HEK293T (cell line): Measurements from ENCODE around the gene SIRPA.

Source experiments
- CTCF ChIA-PET: fragments of 350-600 bp; formaldehyde crosslinking; extraction: SDS; loops from one replicate; lab custom pipeline; 2021; ENCODE audit warnings: antibody characterized with exemption, inconsistent platforms; lab: Yijun Ruan, JAX
- POLR2A ChIA-PET: fragments of 350-600 bp; formaldehyde crosslinking; extraction: SDS; loops from one replicate; lab custom pipeline; 2020; ENCODE audit warnings: antibody characterized with exemption, inconsistent platforms; lab: Yijun Ruan, JAX
- DNase-seq: peaks from one replicate; pipeline ENCODE4 v3.0.0; 2012; ENCODE audit warnings: mixed read lengths; ENCODE audit errors: extremely low spot score
- ARNT ChIP-seq: fragments of 450-650 bp; IDR thresholded peaks from 2 replicates; pipeline ENCODE4 v1.6.1; 2017; ENCODE audit warnings: mild to moderate bottlenecking
- BHLHE40 ChIP-seq: fragments of 450-650 bp; IDR thresholded peaks from 2 replicates; pipeline ENCODE4 v1.6.1; 2016; ENCODE audit warnings: mild to moderate bottlenecking, moderate library complexity, borderline replicate concordance
- CTBP1 ChIP-seq: fragments of 450-650 bp; IDR thresholded peaks from 2 replicates; pipeline ENCODE4 v1.6.1; 2016; ENCODE audit warnings: borderline replicate concordance
- ELF4 ChIP-seq: fragments of 450-650 bp; IDR thresholded peaks from 2 replicates; pipeline ENCODE4 v1.6.1; 2017; ENCODE audit warnings: antibody characterized with exemption
- FOXA1 ChIP-seq: fragments of 450-650 bp; IDR thresholded peaks from 2 replicates; pipeline ENCODE4 v1.6.1; 2016; ENCODE audit warnings: mild to moderate bottlenecking
- FOXK2 ChIP-seq: fragments of 450-650 bp; IDR thresholded peaks from 2 replicates; pipeline ENCODE4 v1.6.1; 2016; ENCODE audit warnings: mild to moderate bottlenecking
- FOXM1 ChIP-seq: fragments of 450-650 bp; IDR thresholded peaks from 2 replicates; pipeline ENCODE4 v1.6.1; 2017; ENCODE audit warnings: mild to moderate bottlenecking, borderline replicate concordance
- HDGF ChIP-seq: fragments of 450-650 bp; IDR thresholded peaks from 2 replicates; pipeline ENCODE4 v1.6.1; 2017; ENCODE audit warnings: antibody characterized with exemption, borderline replicate concordance
- L3MBTL2 ChIP-seq: fragments of 450-650 bp; conservative IDR thresholded peaks from 2 replicates; pipeline ENCODE4 v1.6.1; 2016; ENCODE audit warnings: mild to moderate bottlenecking
- LEF1 ChIP-seq: fragments of 450-650 bp; IDR thresholded peaks from 2 replicates; pipeline ENCODE4 v1.6.1; 2017; ENCODE audit warnings: mild to moderate bottlenecking, borderline replicate concordance
- NFRKB ChIP-seq: fragments of 450-650 bp; IDR thresholded peaks from 2 replicates; pipeline ENCODE4 v1.6.1; 2016; ENCODE audit warnings: mild to moderate bottlenecking, moderate library complexity
- SP1 ChIP-seq: fragments of 450-650 bp; IDR thresholded peaks from 2 replicates; pipeline ENCODE4 v1.6.1; 2017
- SUZ12 ChIP-seq: fragments of 450-650 bp; IDR thresholded peaks from 2 replicates; pipeline ENCODE4 v1.6.1; 2016; ENCODE audit warnings: mild to moderate bottlenecking
- TARDBP ChIP-seq: fragments of 450-650 bp; IDR thresholded peaks from 2 replicates; pipeline ENCODE4 v1.6.1; 2016
- ZNF384 ChIP-seq: fragments of 450-650 bp; IDR thresholded peaks from 2 replicates; pipeline ENCODE4 v1.6.1; 2016
- TF ChIP-seq, protein P1 (sequence below): fragments of 450-650 bp; IDR thresholded peaks from 2 replicates; pipeline ENCODE4 v1.6.1; 2016

SIRPA gene

DNA sequence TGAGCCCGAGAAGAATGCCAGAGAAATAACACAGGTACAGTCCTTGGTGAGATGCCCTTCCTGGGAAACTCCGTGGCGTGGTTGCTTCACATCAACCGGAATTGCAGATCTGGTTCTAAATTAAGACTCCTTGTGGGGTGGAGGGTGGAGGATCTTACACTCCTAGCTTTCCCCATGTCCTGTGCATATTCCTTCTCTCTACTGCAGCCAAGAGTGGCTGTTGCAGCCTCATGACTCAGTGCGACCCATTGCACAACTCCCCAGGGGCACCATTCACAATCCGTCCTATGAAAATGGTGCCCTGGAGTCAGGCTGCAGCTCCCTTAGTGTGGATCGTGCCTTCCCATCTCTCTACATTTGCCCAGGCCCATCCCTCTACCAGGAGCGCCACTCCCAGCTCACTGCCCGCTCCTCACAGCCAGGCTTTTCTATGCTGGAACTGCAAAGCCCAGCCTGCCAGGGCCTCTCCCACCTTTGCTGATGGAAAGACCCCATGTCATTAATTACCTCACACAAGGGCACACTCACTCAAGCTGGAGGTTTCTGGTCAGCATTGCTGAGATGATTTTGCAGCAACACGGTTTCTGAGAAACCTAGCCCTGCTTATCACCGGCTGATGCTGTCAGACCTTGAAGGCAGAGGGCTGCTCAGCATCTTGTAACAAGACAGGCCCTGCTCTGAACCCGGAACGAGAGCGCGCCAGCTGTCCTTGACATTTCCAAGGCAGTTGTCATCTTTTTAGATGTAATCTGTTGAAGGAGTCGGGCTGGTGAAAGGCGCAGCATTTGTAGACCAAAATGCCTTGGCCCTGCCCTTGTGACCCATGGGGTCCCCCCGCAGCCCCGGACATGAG is 39.7 kb downstream of the SIRPA start:
- POLR2A ChIA-PET, result no interaction called here
- CTCF ChIA-PET, result no interaction called here
- TF ChIP-seq NFRKB (no peak), FOXA1 (no peak), HDGF (no peak), LEF1 (no peak), ARNT (no peak), L3MBTL2 (no peak)
- DNase-seq, result no peak

DNA sequence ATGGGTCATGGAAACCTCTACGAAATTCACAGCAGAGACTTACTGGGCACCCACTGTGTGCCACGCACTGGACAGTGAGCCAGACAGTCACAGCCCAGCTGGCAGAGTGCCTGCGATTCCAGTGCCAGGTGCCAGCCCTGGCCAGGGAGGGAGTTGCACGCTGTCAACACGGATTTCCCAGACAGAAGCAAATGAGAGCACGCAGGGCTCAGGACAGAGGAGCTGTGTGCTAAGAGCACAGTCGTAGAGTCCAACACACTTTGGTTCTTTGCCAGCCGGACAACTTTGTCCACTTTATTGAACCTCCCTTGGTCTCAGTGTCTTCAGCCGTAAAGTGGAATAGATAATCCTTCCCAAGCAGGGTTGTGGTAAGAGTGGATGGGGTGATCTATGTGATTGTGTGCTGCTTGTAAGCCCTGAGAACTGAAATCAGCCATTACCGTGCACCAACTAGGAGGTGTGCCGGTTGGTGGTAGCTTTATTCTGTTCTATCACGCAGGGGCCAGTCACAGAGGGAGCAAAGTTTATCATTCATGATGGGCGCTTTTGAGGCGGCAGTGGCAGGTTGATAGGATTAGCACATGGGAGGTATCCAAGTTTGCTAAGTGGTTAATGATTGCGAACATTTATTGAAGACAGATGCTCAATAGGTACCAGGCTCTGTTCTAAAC is 40.6 kb downstream of the SIRPA start:
- DNase-seq, result no peak
- CTCF ChIA-PET, result no interaction called here
- POLR2A ChIA-PET, result no interaction called here
- TF ChIP-seq FOXK2 (no peak), SP1 (no peak), L3MBTL2 (no peak), FOXM1 (no peak), NFRKB (no peak), BHLHE40 (no peak), ARNT (no peak), TARDBP (no peak), LEF1 (no peak), HDGF (no peak), SUZ12 (no peak), ZNF384 (no peak), CTBP1 (no peak)

DNA sequence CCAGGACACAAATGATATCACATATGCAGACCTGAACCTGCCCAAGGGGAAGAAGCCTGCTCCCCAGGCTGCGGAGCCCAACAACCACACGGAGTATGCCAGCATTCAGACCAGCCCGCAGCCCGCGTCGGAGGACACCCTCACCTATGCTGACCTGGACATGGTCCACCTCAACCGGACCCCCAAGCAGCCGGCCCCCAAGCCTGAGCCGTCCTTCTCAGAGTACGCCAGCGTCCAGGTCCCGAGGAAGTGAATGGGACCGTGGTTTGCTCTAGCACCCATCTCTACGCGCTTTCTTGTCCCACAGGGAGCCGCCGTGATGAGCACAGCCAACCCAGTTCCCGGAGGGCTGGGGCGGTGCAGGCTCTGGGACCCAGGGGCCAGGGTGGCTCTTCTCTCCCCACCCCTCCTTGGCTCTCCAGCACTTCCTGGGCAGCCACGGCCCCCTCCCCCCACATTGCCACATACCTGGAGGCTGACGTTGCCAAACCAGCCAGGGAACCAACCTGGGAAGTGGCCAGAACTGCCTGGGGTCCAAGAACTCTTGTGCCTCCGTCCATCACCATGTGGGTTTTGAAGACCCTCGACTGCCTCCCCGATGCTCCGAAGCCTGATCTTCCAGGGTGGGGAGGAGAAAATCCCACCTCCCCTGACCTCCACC is 42.2 kb downstream of the SIRPA start:
- TF ChIP-seq TARDBP, result no peak
- no peak for TF ChIP-seq FOXM1
- no peak for TF ChIP-seq HDGF
- TF ChIP-seq CTBP1, result no peak
- no peak for TF ChIP-seq ARNT
- no peak for TF ChIP-seq ZNF384
- no peak for TF ChIP-seq SUZ12
- no peak for TF ChIP-seq NFRKB
- TF ChIP-seq L3MBTL2, result no peak
- no peak for TF ChIP-seq FOXA1
- TF ChIP-seq, protein P1, sequence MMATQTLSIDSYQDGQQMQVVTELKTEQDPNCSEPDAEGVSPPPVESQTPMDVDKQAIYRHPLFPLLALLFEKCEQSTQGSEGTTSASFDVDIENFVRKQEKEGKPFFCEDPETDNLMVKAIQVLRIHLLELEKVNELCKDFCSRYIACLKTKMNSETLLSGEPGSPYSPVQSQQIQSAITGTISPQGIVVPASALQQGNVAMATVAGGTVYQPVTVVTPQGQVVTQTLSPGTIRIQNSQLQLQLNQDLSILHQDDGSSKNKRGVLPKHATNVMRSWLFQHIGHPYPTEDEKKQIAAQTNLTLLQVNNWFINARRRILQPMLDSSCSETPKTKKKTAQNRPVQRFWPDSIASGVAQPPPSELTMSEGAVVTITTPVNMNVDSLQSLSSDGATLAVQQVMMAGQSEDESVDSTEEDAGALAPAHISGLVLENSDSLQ, result no peak
- TF ChIP-seq LEF1, result no peak
- TF ChIP-seq SP1, result no peak
- no peak for TF ChIP-seq BHLHE40
- TF ChIP-seq FOXK2, result no peak
- TF ChIP-seq ELF4, result no peak
- POLR2A ChIA-PET, result no interaction called here
- DNase-seq, result no peak
- CTCF ChIA-PET, result no interaction called here

DNA sequence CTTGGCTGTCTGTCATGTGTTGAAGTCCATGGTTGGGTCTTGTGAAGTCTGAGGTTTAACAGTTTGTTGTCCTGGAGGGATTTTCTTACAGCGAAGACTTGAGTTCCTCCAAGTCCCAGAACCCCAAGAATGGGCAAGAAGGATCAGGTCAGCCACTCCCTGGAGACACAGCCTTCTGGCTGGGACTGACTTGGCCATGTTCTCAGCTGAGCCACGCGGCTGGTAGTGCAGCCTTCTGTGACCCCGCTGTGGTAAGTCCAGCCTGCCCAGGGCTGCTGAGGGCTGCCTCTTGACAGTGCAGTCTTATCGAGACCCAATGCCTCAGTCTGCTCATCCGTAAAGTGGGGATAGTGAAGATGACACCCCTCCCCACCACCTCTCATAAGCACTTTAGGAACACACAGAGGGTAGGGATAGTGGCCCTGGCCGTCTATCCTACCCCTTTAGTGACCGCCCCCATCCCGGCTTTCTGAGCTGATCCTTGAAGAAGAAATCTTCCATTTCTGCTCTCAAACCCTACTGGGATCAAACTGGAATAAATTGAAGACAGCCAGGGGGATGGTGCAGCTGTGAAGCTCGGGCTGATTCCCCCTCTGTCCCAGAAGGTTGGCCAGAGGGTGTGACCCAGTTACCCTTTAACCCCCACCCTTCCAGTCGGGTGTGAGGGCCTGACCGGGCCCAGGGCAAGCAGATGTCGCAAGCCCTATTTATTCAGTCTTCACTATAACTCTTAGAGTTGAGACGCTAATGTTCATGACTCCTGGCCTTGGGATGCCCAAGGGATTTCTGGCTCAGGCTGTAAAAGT is 43.5 kb downstream of the SIRPA start:
- no peak for DNase-seq
- ChIA-PET CTCF (no interaction called here), POLR2A (no interaction called here)
- no peak for TF ChIP-seq FOXK2
- TF ChIP-seq LEF1, result no peak
- no peak for TF ChIP-seq ARNT
- no peak for TF ChIP-seq L3MBTL2
- no peak for TF ChIP-seq NFRKB

DNA sequence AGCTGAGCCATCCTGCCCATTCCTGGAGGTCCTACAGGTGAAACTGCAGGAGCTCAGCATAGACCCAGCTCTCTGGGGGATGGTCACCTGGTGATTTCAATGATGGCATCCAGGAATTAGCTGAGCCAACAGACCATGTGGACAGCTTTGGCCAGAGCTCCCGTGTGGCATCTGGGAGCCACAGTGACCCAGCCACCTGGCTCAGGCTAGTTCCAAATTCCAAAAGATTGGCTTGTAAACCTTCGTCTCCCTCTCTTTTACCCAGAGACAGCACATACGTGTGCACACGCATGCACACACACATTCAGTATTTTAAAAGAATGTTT is 44.0 kb downstream of the SIRPA start:
- no peak for DNase-seq
- POLR2A ChIA-PET, result no interaction called here
- CTCF ChIA-PET, result no interaction called here
- TF ChIP-seq SP1 (no peak), BHLHE40 (no peak), LEF1 (no peak), ELF4 (no peak)

DNA sequence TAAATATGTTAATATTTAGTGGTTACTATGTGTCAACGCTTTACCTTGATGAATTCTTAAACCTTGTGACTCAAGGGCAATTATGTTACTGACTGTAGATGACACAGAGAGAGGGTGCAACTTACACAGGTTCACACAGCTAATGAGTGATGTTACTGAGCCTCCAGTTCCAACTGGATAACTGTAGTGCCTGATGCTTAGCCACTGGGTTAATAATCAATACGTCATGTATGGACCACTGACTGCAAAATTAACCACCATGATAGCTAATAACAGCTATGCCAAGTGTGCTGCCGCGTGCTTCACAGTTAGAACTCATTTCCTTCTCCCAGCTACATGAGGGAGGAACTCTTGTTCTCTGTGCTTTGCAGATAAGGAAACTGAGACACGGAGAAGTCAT is 45.4 kb downstream of the SIRPA start:
- CTCF ChIA-PET, result no interaction called here
- POLR2A ChIA-PET, result no interaction called here
- TF ChIP-seq ARNT (no peak), CTBP1 (no peak), TARDBP (no peak), FOXK2 (no peak)
- DNase-seq, result no peak

DNA sequence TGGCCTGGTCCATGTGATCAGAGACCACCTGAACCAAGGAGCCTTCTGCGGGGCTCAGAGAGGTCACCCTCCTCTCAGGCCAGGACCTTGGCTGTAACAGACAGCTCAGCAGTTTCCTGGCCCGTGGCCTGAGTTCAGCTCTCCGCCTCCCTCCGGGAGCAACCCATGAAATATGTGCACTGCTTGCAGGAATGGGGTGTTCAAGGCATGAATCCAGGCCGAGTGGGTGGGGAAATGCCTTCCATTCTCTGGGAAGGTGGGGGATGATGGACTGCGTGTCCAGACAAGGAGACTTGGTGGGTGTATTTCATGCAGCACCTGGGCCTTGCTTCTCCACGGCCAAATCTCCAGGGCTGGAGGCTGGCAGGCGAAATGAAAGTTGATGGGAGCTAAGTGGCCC is 46.0 kb downstream of the SIRPA start:
- CTCF ChIA-PET, result no interaction called here
- POLR2A ChIA-PET, result no interaction called here
- TF ChIP-seq SUZ12 (no peak), FOXM1 (no peak), LEF1 (no peak), ZNF384 (no peak), ARNT (no peak), TARDBP (no peak), BHLHE40 (no peak), FOXA1 (no peak), FOXK2 (no peak), SP1 (no peak), CTBP1 (no peak), ELF4 (no peak), HDGF (no peak), NFRKB (no peak), L3MBTL2 (no peak)
- TF ChIP-seq, protein P1, result no peak
- no peak for DNase-seq
